Measurements from ENCODE around the gene SDR42E2.

DNA sequence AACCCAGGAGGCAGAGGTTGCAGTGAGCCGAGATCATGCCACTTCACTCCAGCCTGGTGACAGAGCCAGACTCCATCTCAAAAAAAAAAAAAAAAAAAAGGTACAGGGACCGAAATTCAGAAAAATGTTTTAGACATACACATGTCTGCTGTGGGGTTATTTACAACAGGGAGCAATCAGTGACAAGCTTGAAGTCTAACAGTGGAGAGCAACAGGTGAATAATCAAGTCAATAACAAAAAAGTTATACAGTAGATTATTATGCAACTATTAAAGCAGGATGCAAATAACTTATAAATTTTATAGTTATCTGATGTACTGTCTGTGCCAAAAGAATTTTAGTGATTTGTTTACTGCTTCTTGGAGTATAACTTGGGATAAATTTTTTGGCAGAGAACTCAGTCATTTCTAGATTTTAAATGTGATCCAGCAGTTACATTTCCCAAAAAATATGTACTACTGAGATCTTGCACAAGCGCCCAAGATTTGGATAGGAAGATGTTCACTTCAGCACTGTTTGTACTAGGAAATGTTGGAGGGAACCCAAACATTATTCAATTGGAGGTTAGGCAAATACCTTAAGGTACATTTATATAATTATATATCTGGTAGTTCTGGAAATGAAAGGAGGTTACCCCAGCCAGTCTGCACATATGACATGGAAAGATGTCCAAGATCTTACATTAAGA lies 77.9 kb downstream of the SDR42E2 start:
- no peak for TF ChIP-seq JUND (IDR thresholded peaks at IDR 0.05; ENCODE audit: low read length)
- TF ChIP-seq CBX8 (IDR thresholded peaks at IDR 0.05; ENCODE audit: borderline replicate concordance, low read depth, low read length), result no peak
- TF ChIP-seq, protein P1, sequence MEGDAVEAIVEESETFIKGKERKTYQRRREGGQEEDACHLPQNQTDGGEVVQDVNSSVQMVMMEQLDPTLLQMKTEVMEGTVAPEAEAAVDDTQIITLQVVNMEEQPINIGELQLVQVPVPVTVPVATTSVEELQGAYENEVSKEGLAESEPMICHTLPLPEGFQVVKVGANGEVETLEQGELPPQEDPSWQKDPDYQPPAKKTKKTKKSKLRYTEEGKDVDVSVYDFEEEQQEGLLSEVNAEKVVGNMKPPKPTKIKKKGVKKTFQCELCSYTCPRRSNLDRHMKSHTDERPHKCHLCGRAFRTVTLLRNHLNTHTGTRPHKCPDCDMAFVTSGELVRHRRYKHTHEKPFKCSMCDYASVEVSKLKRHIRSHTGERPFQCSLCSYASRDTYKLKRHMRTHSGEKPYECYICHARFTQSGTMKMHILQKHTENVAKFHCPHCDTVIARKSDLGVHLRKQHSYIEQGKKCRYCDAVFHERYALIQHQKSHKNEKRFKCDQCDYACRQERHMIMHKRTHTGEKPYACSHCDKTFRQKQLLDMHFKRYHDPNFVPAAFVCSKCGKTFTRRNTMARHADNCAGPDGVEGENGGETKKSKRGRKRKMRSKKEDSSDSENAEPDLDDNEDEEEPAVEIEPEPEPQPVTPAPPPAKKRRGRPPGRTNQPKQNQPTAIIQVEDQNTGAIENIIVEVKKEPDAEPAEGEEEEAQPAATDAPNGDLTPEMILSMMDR (IDR thresholded peaks at IDR 0.05; ENCODE audit: control extremely low read depth in 1 of 3, insufficient read depth in 1 of 3, low read depth in 1 of 3, low read length in 3 of 3), result no peak
- TF ChIP-seq, protein P2, sequence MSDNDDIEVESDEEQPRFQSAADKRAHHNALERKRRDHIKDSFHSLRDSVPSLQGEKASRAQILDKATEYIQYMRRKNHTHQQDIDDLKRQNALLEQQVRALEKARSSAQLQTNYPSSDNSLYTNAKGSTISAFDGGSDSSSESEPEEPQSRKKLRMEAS (IDR thresholded peaks at IDR 0.05), result no peak
- TF ChIP-seq YY1 (IDR thresholded peaks at IDR 0.05; ENCODE audit: low read depth, low read length), result no peak
- TF ChIP-seq EP300 (IDR thresholded peaks at IDR 0.05; ENCODE audit: borderline replicate concordance in 1 of 2, low read depth in 2 of 2, low read length in 2 of 2), result no peak
- TF ChIP-seq BACH1 (IDR thresholded peaks at IDR 0.05; ENCODE audit: low read length), result no peak
- TF ChIP-seq CREB1 (IDR thresholded peaks at IDR 0.05), result no peak
- no peak for TF ChIP-seq EZH2 (IDR thresholded peaks at IDR 0.05; ENCODE audit: low read depth, low read length, severe bottlenecking)
- TF ChIP-seq POLR2A (IDR thresholded peaks at IDR 0.05; ENCODE audit: control extremely low read depth in 1 of 2, low read depth in 2 of 2, low read length in 2 of 2), result no peak
- no peak for TF ChIP-seq ZNF274 (IDR thresholded peaks at IDR 0.05; ENCODE audit: borderline replicate concordance, extremely low read depth, low read length)
